ENCODE data around the gene ZNF101. TPM values are rescaled to one million over a fixed set of nuclear protein-coding genes. Genes with fewer than 3 reads are reported as not detected.

The ZNF101 gene
- total and polyA plus RNA-seq, 2 of the 4 experiments (the other 2 are of a cell fraction), result 2.8 to 7.3 TPM

DNA sequence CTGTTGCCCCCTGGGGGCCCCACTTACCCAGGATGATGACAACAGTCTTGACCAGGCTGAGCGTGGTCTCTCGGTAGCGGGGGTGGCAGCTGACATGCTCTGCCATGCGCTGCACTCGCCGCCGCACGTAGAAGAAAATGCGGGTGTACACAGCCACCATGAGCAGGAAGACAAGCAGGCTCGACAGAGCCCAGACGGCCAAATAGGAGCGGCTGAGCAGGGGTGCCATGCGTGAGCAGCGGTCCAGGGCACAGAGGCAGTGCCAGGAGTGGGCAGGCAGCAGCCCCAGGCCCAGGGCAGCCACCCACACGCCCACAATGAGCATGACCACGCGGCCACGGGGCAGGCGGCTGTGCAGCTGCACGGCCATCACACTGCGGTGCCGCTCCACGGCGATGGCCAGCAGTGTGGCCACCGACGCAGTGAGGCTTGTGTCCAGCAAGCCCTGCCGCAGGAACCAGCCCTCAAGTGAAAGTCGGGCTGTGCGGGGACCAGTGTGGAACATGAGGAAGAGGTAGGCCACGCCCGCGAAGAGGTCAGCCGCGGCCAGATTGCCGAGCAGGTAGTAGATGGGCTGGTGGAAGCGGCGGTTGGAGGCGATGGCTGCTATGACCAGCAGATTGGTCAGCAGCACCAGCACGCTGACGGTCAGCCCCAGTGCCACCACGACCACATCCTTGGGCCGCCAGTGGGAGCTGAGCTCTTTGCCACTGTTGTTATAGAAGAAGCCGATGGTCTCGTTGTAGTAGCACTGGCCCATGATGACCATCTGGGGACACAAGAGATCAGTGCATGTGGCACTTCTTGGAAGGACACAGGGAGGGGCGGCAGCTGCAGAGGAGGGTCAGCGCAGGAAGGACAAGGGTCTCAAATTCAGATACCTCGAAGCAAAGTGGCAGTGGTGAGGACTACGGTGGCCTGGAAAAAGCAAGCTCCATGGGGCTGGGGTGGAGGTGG lies 41.8 kb upstream of the ZNF101 start:
- Histone ChIP-seq H4K20me1 (ENCODE audit: insufficient read depth, low read length) (no peaks in the 10 kb centered on the region), H2AFZ (replicated peaks; ENCODE audit: low read length, poor library complexity) (peak overlapping the region; percentile 23), H2BK120ac (ENCODE audit: low read depth, low read length) (no peak overlapping the region), H3K9me1 (ENCODE audit: insufficient read depth, low read length) (peaks cover 3% of the 10 kb centered on the region; the same call in 1 of the 2 replicates), H3K18ac (ENCODE audit: low read depth, low read length) (no peak overlapping the region), H3K4me2 (ENCODE audit: low read depth, low read length) (no peak overlapping the region), H3K27me3 (ENCODE audit: control insufficient read depth, insufficient read depth, low read length) (no peaks in the 10 kb centered on the region; the same call in 1 of the 2 replicates), H3K36me3 (ENCODE audit: control insufficient read depth, insufficient read depth, low read length) (peaks cover 13% of the 10 kb centered on the region), H3K4me1 (ENCODE audit: control insufficient read depth, insufficient read depth, low read length) (no peaks in the 10 kb centered on the region), H3K14ac (replicated peaks; ENCODE audit: low read depth, low read length) (no peak overlapping the region), H2BK5ac (ENCODE audit: low read depth, low read length, poor library complexity, severe bottlenecking) (no peak overlapping the region), H3K4me3 (ENCODE audit: insufficient read depth, low read depth, low read length) (no peak overlapping the region), H3K79me1 (ENCODE audit: low read depth in 1 of 2, low read length in 2 of 2) (no peaks in the 10 kb centered on the region), H2BK15ac (ENCODE audit: low read depth, low read length) (no peak overlapping the region), H3K4ac (ENCODE audit: low read depth, low read length) (no peak overlapping the region), H4K91ac (ENCODE audit: insufficient read depth, low read depth, low read length) (no peak overlapping the region), H3K23ac (ENCODE audit: low read depth, low read length) (no peak overlapping the region), H3K56ac (ENCODE audit: extremely low read depth, insufficient read depth, low read length) (no peak overlapping the region), H2AK5ac (ENCODE audit: low read depth, low read length) (no peak overlapping the region), H4K5ac (ENCODE audit: low read depth, low read length) (no peak overlapping the region), H3K9ac (ENCODE audit: low read depth, low read length) (no peak overlapping the region), H3K9me3 (ENCODE audit: control insufficient read depth, insufficient read depth, low read length) (no peaks in the 10 kb centered on the region), H2AK9ac (replicated peaks; ENCODE audit: low read depth, low read length, poor library complexity) (no peak overlapping the region), H4K8ac (ENCODE audit: low read depth in 2 of 2, low read length in 2 of 2) (no peak overlapping the region), H2BK20ac (ENCODE audit: low read depth, low read length) (no peak overlapping the region), H3K27ac (ENCODE audit: insufficient read depth, low read length) (no peak overlapping the region)
- ChIA-PET CTCF (interaction anchor here (0.6 kb wide), 1 partner anchor 12 kb away, joined by 4 read pairs; no protein-coding TSS in a partner anchor), POLR2A (ENCODE audit: unreplicated experiment) (no interaction called here)
- intact Hi-C loops (cut with micrococcal nuclease), result no loop called here
- in situ Hi-C loops (cut with MboI; ENCODE audit: low sequenced_read_pairs), result loop anchor here (25.0 kb wide), 1 partner anchor 239 kb away; no protein-coding TSS in a partner anchor
- no peak for TF ChIP-seq MAZ (IDR thresholded peaks at IDR 0.05; ENCODE audit: borderline replicate concordance, low read depth, low read length)
- no peak for TF ChIP-seq NFE2L2 (IDR thresholded peaks at IDR 0.05; ENCODE audit: low read depth, low read length)
- TF ChIP-seq CEBPB (IDR thresholded peaks at IDR 0.05; ENCODE audit: low read depth, low read length), result no peak
- no peak for TF ChIP-seq RAD21 (IDR thresholded peaks at IDR 0.05; ENCODE audit: low read length)
- TF ChIP-seq POLR2A (IDR thresholded peaks at IDR 0.05; ENCODE audit: low read depth, low read length), result no peak
- TF ChIP-seq RFX5 (IDR thresholded peaks at IDR 0.05; ENCODE audit: low read depth, low read length), result no peak
- TF ChIP-seq MAFK (IDR thresholded peaks at IDR 0.05; ENCODE audit: low read depth, low read length), result no peak
- TF ChIP-seq, protein P1, sequence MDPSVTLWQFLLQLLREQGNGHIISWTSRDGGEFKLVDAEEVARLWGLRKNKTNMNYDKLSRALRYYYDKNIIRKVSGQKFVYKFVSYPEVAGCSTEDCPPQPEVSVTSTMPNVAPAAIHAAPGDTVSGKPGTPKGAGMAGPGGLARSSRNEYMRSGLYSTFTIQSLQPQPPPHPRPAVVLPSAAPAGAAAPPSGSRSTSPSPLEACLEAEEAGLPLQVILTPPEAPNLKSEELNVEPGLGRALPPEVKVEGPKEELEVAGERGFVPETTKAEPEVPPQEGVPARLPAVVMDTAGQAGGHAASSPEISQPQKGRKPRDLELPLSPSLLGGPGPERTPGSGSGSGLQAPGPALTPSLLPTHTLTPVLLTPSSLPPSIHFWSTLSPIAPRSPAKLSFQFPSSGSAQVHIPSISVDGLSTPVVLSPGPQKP (IDR thresholded peaks at IDR 0.05; ENCODE audit: borderline replicate concordance, low read depth, low read length), result no peak
- no peak for TF ChIP-seq MXI1 (IDR thresholded peaks at IDR 0.05; ENCODE audit: borderline replicate concordance, low read depth, low read length)
- DNase-seq (no peak), ATAC-seq (ENCODE audit: low read depth) (no peak)
- BruUV-seq (replicated peaks), result no TSS peak
- 92% methylated on average over 33 of the region's 48 CpGs; no CpG with 5 or more reads in 1 of the 2 experiments for WGBS, 2 experiments (ENCODE audit: extremely low coverage in 2 of 2, insufficient read length in 1 of 2)
- dilution Hi-C loops (cut with HindIII; ENCODE audit: low sequenced_read_pairs, unreplicated experiment), result no loop called here
